ENCODE data around the gene VPS9D1.

VPS9D1 gene

DNA sequence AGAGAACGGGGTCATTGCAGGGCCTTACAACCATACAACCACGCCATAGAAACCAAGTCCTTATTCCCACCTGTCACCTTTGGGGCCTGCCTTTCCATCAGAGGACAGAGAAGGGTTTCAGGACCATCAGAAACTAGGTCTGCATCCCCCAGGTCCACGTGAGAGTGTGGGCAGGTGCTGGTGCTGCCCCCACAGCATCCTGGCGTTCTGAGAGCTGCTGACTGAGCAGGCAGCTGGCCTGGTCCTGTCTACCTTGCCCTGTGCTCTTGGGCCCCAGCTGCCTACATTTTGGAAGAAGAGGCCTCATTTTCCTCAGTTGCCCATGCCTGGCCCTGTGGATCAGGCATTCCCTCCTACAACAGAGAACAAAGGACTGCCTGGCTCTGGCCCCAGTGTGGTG, 22.2 kb upstream of the VPS9D1 start:
- no peaks in the 10 kb centered on the region for H3K27me3 ChIP-seq (ENCODE audit: insufficient read depth, low read depth, severe bottlenecking)
- no peak overlapping the region for H3K4me3 ChIP-seq (ENCODE audit: low read depth, low read length)
- no peak for DNase-seq
- TF ChIP-seq, protein P1, sequence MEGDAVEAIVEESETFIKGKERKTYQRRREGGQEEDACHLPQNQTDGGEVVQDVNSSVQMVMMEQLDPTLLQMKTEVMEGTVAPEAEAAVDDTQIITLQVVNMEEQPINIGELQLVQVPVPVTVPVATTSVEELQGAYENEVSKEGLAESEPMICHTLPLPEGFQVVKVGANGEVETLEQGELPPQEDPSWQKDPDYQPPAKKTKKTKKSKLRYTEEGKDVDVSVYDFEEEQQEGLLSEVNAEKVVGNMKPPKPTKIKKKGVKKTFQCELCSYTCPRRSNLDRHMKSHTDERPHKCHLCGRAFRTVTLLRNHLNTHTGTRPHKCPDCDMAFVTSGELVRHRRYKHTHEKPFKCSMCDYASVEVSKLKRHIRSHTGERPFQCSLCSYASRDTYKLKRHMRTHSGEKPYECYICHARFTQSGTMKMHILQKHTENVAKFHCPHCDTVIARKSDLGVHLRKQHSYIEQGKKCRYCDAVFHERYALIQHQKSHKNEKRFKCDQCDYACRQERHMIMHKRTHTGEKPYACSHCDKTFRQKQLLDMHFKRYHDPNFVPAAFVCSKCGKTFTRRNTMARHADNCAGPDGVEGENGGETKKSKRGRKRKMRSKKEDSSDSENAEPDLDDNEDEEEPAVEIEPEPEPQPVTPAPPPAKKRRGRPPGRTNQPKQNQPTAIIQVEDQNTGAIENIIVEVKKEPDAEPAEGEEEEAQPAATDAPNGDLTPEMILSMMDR (IDR thresholded peaks at IDR 0.05; ENCODE audit: low read depth, low read length), result no peak
- H3K36me3 ChIP-seq, result peaks cover 62% of the 10 kb centered on the region
- H3K9me3 ChIP-seq (ENCODE audit: severe bottlenecking), result no peaks in the 10 kb centered on the region
- no peak overlapping the region for H3K27ac ChIP-seq

DNA sequence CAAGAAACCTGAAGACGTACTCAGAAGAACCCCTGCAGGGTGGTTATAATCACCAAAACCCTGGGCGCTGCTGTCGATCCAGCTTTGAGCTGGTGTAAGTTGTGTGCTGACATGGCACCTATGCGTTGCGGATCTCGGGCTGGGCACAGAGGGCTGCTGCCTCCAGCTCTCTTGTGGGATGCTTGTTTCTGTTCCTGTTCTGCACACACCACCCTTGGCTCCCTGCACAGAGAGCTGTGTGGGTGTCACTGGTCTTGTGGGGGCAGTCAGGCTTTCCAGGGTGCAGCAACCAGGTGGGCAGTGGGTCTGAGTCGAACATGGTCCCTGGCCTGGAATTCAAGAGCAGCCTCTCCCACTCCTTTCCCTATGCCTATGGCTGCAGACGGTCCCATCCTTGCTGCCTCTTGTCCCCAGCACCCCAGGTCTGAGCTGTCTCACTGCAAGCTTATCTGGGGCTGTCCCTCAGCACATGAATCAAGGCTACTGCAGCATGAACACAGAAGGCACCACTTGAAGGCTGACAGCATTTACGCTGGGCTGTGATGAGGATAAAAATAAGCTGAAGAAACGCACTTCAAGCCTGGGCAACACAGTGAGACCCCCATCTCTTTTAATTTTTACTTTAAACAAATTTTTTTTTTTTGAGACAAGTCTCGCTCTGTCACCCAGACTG, 20.8 kb upstream of the VPS9D1 start:
- H3K4me3 ChIP-seq (ENCODE audit: low read depth, low read length), result no peak overlapping the region
- no peaks in the 10 kb centered on the region for H3K9me3 ChIP-seq (ENCODE audit: severe bottlenecking)
- peaks cover 55% of the 10 kb centered on the region for H3K36me3 ChIP-seq
- TF ChIP-seq, protein P1 (IDR thresholded peaks at IDR 0.05; ENCODE audit: low read depth, low read length), result no peak
- no peak for DNase-seq
- H3K27me3 ChIP-seq (ENCODE audit: insufficient read depth, low read depth, severe bottlenecking), result no peaks in the 10 kb centered on the region
- no peak overlapping the region for H3K27ac ChIP-seq

DNA sequence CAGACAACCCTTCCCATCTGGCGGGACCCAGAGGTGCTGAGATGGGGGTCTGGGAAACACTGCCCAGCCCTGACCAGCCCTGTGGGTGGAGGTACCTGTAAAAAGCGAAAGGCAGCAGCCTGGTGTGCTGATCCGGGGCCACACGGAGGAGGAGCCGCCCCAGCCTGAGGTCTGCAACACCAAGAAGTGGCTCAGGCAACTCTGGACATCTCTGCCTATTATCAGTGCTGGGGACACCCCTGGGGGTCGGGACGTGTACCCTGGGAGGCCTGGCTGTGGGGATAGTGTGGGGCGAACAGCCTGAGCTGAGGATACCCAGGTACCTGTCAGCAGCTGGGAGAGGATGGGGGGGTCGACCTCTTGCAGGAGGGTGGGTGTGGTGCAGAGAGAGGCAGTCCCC, 18.7 kb upstream of the VPS9D1 start:
- TF ChIP-seq, protein P1 (IDR thresholded peaks at IDR 0.05; ENCODE audit: low read depth, low read length), result no peak
- Histone ChIP-seq H3K36me3 (peaks cover 52% of the 10 kb centered on the region), H3K27ac (no peak overlapping the region), H3K4me3 (ENCODE audit: low read depth, low read length) (no peak overlapping the region), H3K27me3 (ENCODE audit: insufficient read depth, low read depth, severe bottlenecking) (no peaks in the 10 kb centered on the region), H3K9me3 (ENCODE audit: severe bottlenecking) (no peaks in the 10 kb centered on the region)
- DNase-seq, result no peak

DNA sequence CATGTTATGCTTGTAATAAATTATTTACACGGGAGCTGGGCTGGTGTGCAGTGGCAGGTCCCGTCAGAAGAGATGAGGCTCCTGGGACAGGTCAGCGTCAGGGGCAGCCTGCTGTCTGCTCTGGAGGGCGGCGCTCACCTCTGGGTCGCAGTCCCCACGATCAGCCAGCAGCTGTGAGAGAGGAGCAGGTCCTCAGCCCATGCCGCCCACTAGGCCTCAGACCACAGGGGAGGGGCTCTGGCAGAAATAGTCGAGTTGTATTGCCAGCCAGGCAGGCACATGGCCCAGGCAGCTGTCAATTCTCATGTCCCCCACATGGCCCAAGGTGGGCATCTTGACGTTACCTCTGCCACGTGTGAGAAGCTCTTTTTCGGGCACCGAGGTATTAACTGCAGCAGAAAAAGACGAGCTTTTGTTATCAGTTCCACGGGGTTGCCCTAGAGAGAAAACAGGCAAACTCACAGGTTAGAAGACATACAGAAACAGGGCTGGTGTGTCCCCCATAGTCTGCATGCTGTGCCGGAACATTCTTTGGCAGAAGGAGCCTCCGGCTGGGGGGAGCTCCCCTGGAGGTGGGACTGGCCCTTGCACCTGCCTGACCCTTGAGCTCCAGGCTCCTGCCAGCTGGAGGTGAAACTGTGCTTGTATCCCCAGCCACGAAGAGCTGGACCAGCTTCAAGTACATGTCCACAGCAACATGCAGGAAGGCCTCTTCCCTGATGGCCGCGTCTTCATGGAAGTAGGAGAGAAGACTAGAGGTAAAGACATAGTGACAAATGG, 18.0 kb upstream of the VPS9D1 start:
- TF ChIP-seq, protein P1 (IDR thresholded peaks at IDR 0.05; ENCODE audit: low read depth, low read length), result no peak
- H3K36me3 ChIP-seq, result peaks cover 52% of the 10 kb centered on the region
- H3K4me3 ChIP-seq (ENCODE audit: low read depth, low read length), result no peak overlapping the region
- DNase-seq, result no peak
- H3K27ac ChIP-seq, result no peak overlapping the region
- H3K27me3 ChIP-seq (ENCODE audit: insufficient read depth, low read depth, severe bottlenecking), result no peaks in the 10 kb centered on the region
- no peaks in the 10 kb centered on the region for H3K9me3 ChIP-seq (ENCODE audit: severe bottlenecking)

DNA sequence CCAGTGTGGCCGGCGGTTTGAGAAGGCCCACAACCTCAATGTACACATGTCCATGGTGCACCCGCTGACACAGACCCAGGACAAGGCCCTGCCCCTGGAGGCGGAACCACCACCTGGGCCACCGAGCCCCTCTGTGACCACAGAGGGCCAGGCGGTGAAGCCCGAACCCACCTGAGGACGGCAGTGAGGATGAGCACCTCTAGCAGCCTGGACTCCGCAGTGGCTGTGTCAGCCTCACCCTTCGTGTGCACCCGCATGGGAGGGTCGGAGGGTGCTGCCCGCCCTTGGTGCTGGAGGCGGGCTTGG, 17.3 kb upstream of the VPS9D1 start:
- Histone ChIP-seq H3K4me3 (ENCODE audit: low read depth, low read length) (no peak overlapping the region), H3K9me3 (ENCODE audit: severe bottlenecking) (no peaks in the 10 kb centered on the region), H3K27ac (no peak overlapping the region), H3K36me3 (peaks cover 48% of the 10 kb centered on the region), H3K27me3 (ENCODE audit: insufficient read depth, low read depth, severe bottlenecking) (no peaks in the 10 kb centered on the region)
- DNase-seq, result no peak
- TF ChIP-seq, protein P1 (IDR thresholded peaks at IDR 0.05; ENCODE audit: low read depth, low read length), result no peak

Data from WERI-Rb-1 (cell line).